HepG2 (cell line): ENCODE results near the gene EPHX1. TPM values are rescaled to one million over a fixed set of nuclear protein-coding genes. Genes with fewer than 3 reads are reported as not detected.

Experiments used
- AGO1 ChIP-seq: fragments of 200-400 bp; formaldehyde crosslinking; IDR thresholded peaks from 2 replicates; pipeline ENCODE4 v1.6.1; 2017; ENCODE audit warnings: mild to moderate bottlenecking, low read depth, low read length, moderate library complexity; ENCODE audit not compliant: poor library complexity, severe bottlenecking
- ARNTL ChIP-seq: sonication (generic); formaldehyde crosslinking; IDR thresholded peaks from 2 replicates; pipeline ENCODE4 v1.4.0; 2020; ENCODE audit warnings: mild to moderate bottlenecking, missing genetic modification reagents
- CAMTA2 ChIP-seq: sonication (generic); formaldehyde crosslinking; IDR thresholded peaks from 2 replicates; pipeline ENCODE4 v1.4.0; 2020; ENCODE audit warnings: mild to moderate bottlenecking, missing genetic modification reagents, borderline replicate concordance
- FOXO1 ChIP-seq: sonication (generic); formaldehyde crosslinking; IDR thresholded peaks from 2 replicates; pipeline ENCODE4 v1.4.0; 2020; ENCODE audit warnings: missing genetic modification reagents
- FOXP1 ChIP-seq, 2 experiments: fragments of 450-650 bp in 1 of 2; IDR thresholded peaks; 2 replicates each; pipeline ENCODE4 v1.6.1; 2017 to 2018; ENCODE audit warnings: antibody characterized with exemption in 1 of 2
- GABPB1 ChIP-seq: IDR thresholded peaks from 2 replicates; pipeline ENCODE4 v1.6.1; 2016; ENCODE audit warnings: mild to moderate bottlenecking, missing genetic modification reagents, moderate library complexity, missing compliant biosample characterization
- HDAC1 ChIP-seq: sonication (generic); formaldehyde crosslinking; IDR thresholded peaks from 2 replicates; pipeline ENCODE4 v1.5.1; 2020; ENCODE audit warnings: mild to moderate bottlenecking, missing genetic modification reagents
- HNRNPLL ChIP-seq: fragments of 200-400 bp; formaldehyde crosslinking; IDR thresholded peaks from 2 replicates; pipeline ENCODE4 v1.6.1; 2017; ENCODE audit warnings: mild to moderate bottlenecking, low read depth, low read length; ENCODE audit not compliant: poor library complexity, severe bottlenecking
- MAZ ChIP-seq, 2 experiments: sonication (generic) in 1 of 2; formaldehyde crosslinking in 1 of 2; IDR thresholded peaks; 2 replicates each; pipeline versions ENCODE4 v1.5.0 to v1.6.1; 2012 to 2020; ENCODE audit warnings: low read depth in 2 of 2, mild to moderate bottlenecking in 2 of 2, borderline replicate concordance in 1 of 2, improper control_type of control experiment in 1 of 2, low read length in 1 of 2, missing genetic modification reagents in 1 of 2, moderate library complexity in 1 of 2
- MXI1 ChIP-seq: IDR thresholded peaks from 3 replicates; pipeline ENCODE4 v1.6.1; 2012; ENCODE audit warnings: low read depth, low read length, inconsistent platforms, borderline replicate concordance
- RBFOX2 ChIP-seq: fragments of 200-400 bp; formaldehyde crosslinking; IDR thresholded peaks from 2 replicates; pipeline ENCODE4 v1.6.1; 2017; ENCODE audit warnings: low read depth, mild to moderate bottlenecking, low read length
- RFXANK ChIP-seq: IDR thresholded peaks from 2 replicates; pipeline ENCODE4 v1.6.1; 2016
- SNAI1 ChIP-seq: sonication (generic); formaldehyde crosslinking; IDR thresholded peaks from 2 replicates; pipeline ENCODE4 v1.5.0; 2020; ENCODE audit warnings: mild to moderate bottlenecking, missing genetic modification reagents, borderline replicate concordance
- SP2 ChIP-seq: sonication (generic); formaldehyde crosslinking; IDR thresholded peaks from 2 replicates; pipeline ENCODE4 v1.5.1; 2020; ENCODE audit warnings: mild to moderate bottlenecking, missing genetic modification reagents
- SP5 ChIP-seq: IDR thresholded peaks from 2 replicates; pipeline ENCODE4 v1.6.1; 2016; ENCODE audit warnings: low read depth, borderline replicate concordance
- SRF ChIP-seq: IDR thresholded peaks from 2 replicates; pipeline ENCODE4 v1.6.1; 2011; ENCODE audit warnings: mild to moderate bottlenecking, low read depth, low read length, moderate library complexity
- STAT5B ChIP-seq: sonication (generic); formaldehyde crosslinking; IDR thresholded peaks from 2 replicates; pipeline ENCODE4 v1.4.0; 2020; ENCODE audit warnings: missing genetic modification reagents
- TEAD2 ChIP-seq: sonication (generic); formaldehyde crosslinking; IDR thresholded peaks from 2 replicates; pipeline ENCODE4 v1.9.0; 2021; ENCODE audit warnings: missing genetic modification reagents
- TEAD3 ChIP-seq: optimal IDR thresholded peaks from 2 replicates; pipeline ENCODE3; 2016; ENCODE audit warnings: borderline replicate concordance
- ZBTB7A ChIP-seq: sonication (generic); formaldehyde crosslinking; IDR thresholded peaks from 2 replicates; pipeline ENCODE4 v1.8.0; 2022; ENCODE audit warnings: mild to moderate bottlenecking, missing genetic modification reagents
- ZIK1 ChIP-seq: sonication (generic); formaldehyde crosslinking; IDR thresholded peaks from 2 replicates; pipeline ENCODE4 v1.5.0; 2020; ENCODE audit warnings: mild to moderate bottlenecking, low read depth, missing genetic modification reagents, borderline replicate concordance
- ZNF160 ChIP-seq: sonication (generic); formaldehyde crosslinking; IDR thresholded peaks from 2 replicates; pipeline ENCODE4 v1.8.0; 2022; ENCODE audit warnings: mild to moderate bottlenecking, inconsistent platforms, missing genetic modification reagents
- ZNF230 ChIP-seq: sonication (generic); formaldehyde crosslinking; IDR thresholded peaks from 2 replicates; pipeline ENCODE4 v1.4.0; 2020; ENCODE audit warnings: mild to moderate bottlenecking, missing genetic modification reagents
- ZNF30 ChIP-seq: sonication (generic); formaldehyde crosslinking; IDR thresholded peaks from 2 replicates; pipeline ENCODE4 v1.5.0; 2020; ENCODE audit warnings: mild to moderate bottlenecking, missing genetic modification reagents
- ZNF337 ChIP-seq: sonication (generic); formaldehyde crosslinking; IDR thresholded peaks from 2 replicates; pipeline ENCODE4 v1.5.1; 2020; ENCODE audit warnings: missing genetic modification reagents, low read depth, mild to moderate bottlenecking, borderline replicate concordance
- ZNF350 ChIP-seq: sonication (generic); formaldehyde crosslinking; IDR thresholded peaks from 2 replicates; pipeline ENCODE4 v1.4.0; 2020; ENCODE audit warnings: mild to moderate bottlenecking, low read depth, missing genetic modification reagents, borderline replicate concordance
- ZNF543 ChIP-seq: sonication (generic); formaldehyde crosslinking; IDR thresholded peaks from 2 replicates; pipeline ENCODE4 v1.4.0; 2020; ENCODE audit warnings: mild to moderate bottlenecking, missing genetic modification reagents
- polyA plus RNA-seq, 8 experiments: library from polyadenylated mRNA; depleted of rRNA in 3 of 8; stranded (reverse) in 7 of 8; unstranded in 1 of 8; fragments of >200 nt; fragmentation: Illumina TruSeq in 4 of 8; extraction: Trizol in 4 of 8; gene quantifications; 2 replicates each; pipeline versions ENCODE4 v1.2.1 to v1.2.3, GENCODE V29; 2011 to 2016; ENCODE audit warnings: low read depth in 4 of 8, missing spikeins in 1 of 8, mixed read lengths in 1 of 8; ENCODE audit not compliant: insufficient read depth in 1 of 8
- total RNA-seq, 5 experiments: library from RNA; depleted of rRNA; stranded (reverse); fragments of >200 nt; fragmentation: Illumina TruSeq; extraction: Trizol; gene quantifications; 2 replicates each; pipeline ENCODE4 v1.2.3, GENCODE V29; 2016; ENCODE audit warnings: low read depth in 1 of 5
- TF ChIP-seq, protein P1 (sequence below): sonication (generic); formaldehyde crosslinking; IDR thresholded peaks from 2 replicates; pipeline ENCODE4 v1.8.1; 2023; ENCODE audit warnings: missing genetic modification reagents, mild to moderate bottlenecking, borderline replicate concordance
- TF ChIP-seq, protein P2 (sequence below): sonication (generic); formaldehyde crosslinking; IDR thresholded peaks from 2 replicates; pipeline ENCODE4 v1.5.1; 2020; ENCODE audit warnings: missing genetic modification reagents, mild to moderate bottlenecking, borderline replicate concordance
- TF ChIP-seq, protein P3 (sequence below): sonication (generic); formaldehyde crosslinking; conservative IDR thresholded peaks from 2 replicates; pipeline ENCODE4 v1.8.0; 2022; ENCODE audit warnings: missing genetic modification reagents

Gene EPHX1
- total and polyA plus RNA-seq, 2 of the 13 experiments (the other 11 are each of a cell fraction or from before 2014, with no cell fraction given): 27.7 to 36.5 TPM

DNA sequence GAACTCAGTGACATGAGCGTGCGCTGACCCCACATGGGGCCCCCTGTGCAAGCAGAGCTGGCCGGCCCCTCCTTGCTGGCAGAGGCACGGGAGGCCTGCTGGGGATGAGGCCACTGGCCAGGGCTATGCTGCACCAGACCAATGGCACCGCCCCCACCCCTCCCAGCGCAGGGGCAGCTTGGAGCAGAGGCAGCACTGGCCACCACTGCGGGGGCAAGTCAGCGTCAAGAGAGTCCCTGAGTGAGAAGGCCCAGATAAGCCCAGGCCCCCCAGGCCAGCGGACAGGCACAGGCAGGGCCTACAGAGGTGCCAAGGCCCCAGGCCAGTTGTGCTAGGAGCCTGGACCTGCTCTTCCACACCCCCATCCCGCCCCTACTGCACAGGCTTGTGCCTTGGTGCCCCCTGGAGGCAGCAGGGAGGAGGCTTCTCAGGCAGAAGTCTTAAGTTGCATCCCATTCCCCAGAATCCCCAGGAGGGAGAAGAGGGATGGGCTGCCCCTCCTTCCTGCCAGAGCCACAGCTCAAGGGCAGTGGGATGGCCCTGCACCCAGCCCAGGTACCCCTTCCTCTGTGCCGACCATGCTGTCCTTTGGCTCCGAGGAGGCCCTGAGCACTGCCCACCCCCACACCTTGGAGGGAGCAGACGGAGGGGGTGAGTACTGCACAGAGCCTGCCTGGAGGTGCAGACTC, 35.8 kb downstream of the EPHX1 start (continued):
- TF ChIP-seq AGO1: peak; percentile 78
- TF ChIP-seq MAZ (IDR thresholded peaks at IDR 0.05; ENCODE audit: borderline replicate concordance, low read depth, low read length): peak; percentile 30; the same call in 1 of the 2 replicates
- TF ChIP-seq MAZ (CRISPR knock-in tag; IDR thresholded peaks at IDR 0.05; ENCODE audit: low read depth): peak; percentile 57; the same call in 1 of the 2 replicates
- TF ChIP-seq SP2 (CRISPR knock-in tag): no peak
- TF ChIP-seq SP5 (CRISPR knock-in tag): peak; percentile 14; the same call in 1 of the 2 replicates
- no peak for TF ChIP-seq CAMTA2 (CRISPR knock-in tag)
- no peak for TF ChIP-seq TEAD2 (CRISPR knock-in tag)
- no peak for TF ChIP-seq ZNF160 (CRISPR knock-in tag)
- TF ChIP-seq FOXP1 (IDR thresholded peaks at IDR 0.05): no peak
- no peak for TF ChIP-seq FOXP1 (CRISPR knock-in tag; IDR thresholded peaks at IDR 0.05)
- 0 out of 2 replicates have a peak, but pooled peaks have one; percentile 34 for TF ChIP-seq ZNF230
- TF ChIP-seq SNAI1 (CRISPR knock-in tag): no peak
- no peak for TF ChIP-seq ZBTB7A (CRISPR knock-in tag)
- TF ChIP-seq ZNF30: no peak
- TF ChIP-seq ZNF350 (CRISPR knock-in tag): peak; percentile 44; the same call in 1 of the 2 replicates
- no peak for TF ChIP-seq STAT5B (CRISPR knock-in tag)
- peak; percentile 61 for TF ChIP-seq RBFOX2
- no peak for TF ChIP-seq RFXANK
- TF ChIP-seq MXI1: no peak
- TF ChIP-seq HNRNPLL: no peak
- TF ChIP-seq ZNF543 (CRISPR knock-in tag): no peak
- no peak for TF ChIP-seq FOXO1
- TF ChIP-seq, protein P1, sequence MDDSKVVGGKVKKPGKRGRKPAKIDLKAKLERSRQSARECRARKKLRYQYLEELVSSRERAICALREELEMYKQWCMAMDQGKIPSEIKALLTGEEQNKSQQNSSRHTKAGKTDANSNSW (CRISPR knock-in tag): no peak
- TF ChIP-seq ARNTL (CRISPR knock-in tag): no peak
- TF ChIP-seq ZIK1 (CRISPR knock-in tag): no peak
- TF ChIP-seq GABPB1 (CRISPR knock-in tag): no peak; the same call in 1 of the 2 replicates
- no peak for TF ChIP-seq HDAC1 (CRISPR knock-in tag)
- TF ChIP-seq, protein P2, sequence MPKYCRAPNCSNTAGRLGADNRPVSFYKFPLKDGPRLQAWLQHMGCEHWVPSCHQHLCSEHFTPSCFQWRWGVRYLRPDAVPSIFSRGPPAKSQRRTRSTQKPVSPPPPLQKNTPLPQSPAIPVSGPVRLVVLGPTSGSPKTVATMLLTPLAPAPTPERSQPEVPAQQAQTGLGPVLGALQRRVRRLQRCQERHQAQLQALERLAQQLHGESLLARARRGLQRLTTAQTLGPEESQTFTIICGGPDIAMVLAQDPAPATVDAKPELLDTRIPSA: no peak
- no peak for TF ChIP-seq SRF
- no peak for TF ChIP-seq ZNF337 (CRISPR knock-in tag)
- TF ChIP-seq TEAD3 (CRISPR knock-in tag): no peak
- TF ChIP-seq, protein P3, sequence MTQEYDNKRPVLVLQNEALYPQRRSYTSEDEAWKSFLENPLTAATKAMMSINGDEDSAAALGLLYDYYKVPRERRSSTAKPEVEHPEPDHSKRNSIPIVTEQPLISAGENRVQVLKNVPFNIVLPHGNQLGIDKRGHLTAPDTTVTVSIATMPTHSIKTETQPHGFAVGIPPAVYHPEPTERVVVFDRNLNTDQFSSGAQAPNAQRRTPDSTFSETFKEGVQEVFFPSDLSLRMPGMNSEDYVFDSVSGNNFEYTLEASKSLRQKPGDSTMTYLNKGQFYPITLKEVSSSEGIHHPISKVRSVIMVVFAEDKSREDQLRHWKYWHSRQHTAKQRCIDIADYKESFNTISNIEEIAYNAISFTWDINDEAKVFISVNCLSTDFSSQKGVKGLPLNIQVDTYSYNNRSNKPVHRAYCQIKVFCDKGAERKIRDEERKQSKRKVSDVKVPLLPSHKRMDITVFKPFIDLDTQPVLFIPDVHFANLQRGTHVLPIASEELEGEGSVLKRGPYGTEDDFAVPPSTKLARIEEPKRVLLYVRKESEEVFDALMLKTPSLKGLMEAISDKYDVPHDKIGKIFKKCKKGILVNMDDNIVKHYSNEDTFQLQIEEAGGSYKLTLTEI (CRISPR knock-in tag): no peak
